ENCODE data around the gene NUP50. TPM values are rescaled to one million over a fixed set of nuclear protein-coding genes. Genes with fewer than 3 reads are reported as not detected.

NUP50 gene
- total RNA-seq: 71.0 TPM

- peak; percentile 94 for DNase-seq (ENCODE audit: low spot score)
These were observed at the start of gene NUP50 for GRCh38 chr22:45163451-45164269. Gene NUP50 (plus strand): TSS chr22:45163925. CDS start chr22:45168178, 4,253 bp downstream.

DNA sequence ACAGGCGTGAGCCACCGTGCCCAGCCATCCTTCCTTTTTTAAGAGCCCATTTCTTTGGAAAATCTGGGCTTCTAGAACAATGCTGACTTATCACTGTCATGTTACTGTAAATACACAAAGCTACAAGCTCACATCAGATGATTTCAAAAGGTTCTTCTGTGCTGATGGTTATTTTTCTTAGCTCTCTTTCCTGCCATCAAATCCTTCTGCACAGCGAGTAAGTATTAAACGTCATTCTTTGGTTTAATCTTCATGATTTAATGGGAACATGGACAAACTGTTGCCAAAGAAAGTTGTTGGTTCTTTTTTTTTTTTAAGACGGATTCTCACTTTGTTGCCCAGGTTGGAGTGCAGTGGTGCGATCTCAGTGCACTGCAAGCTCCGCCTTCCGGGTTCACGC is 43.3 kb upstream of the NUP50 start:
- DNase-seq (ENCODE audit: low spot score): no peak

DNA sequence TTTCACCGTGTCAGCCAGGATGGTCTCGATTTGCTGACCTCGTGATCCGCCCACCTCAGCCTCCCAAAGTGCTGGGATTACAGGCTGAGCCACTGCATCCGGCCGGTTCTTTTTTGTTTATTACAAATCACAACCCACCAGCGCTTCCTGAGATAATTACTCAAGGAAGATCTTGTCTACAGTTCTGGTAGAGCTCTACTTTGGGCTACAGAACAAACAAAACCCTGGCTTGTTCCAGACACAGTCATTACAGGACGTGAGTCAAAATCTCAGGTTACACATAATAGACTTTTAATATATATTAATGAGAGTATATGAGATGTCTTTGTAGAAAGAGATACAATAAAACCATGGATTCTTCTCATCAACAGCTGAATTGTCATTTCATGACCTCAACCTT is 42.8 kb upstream of the NUP50 start:
- no peak for DNase-seq (ENCODE audit: low spot score)

DNA sequence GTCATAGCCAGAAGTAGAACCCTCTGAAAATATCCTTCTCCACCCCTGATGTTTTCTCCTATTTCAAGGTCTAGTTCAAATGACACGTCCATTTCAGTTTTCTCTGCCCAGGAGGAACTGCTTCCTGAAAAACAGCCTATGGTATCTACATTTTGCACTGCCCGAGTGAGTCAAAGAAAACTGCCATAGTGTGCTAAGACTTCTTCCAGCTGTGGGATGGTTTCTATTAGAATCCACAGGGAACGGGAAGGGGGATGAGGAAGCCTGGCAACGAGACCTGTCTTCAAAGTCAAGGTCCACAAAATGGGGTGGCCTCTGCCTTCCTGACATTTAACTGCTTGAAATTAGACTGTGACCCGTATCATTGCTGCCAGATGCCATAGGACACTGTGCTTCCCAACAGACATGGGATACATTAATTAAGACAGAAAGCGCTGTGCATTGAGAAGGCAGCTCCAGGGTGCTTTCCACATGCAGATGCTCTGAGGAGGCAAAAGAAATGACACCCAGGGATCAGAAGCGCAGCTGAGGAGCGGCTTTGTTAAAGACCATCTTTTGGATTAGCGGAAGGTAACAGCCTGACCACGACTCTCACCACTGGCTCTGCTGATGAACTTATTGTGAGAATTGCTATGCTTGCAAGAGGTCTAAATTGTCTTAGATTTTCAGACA is 39.4 kb upstream of the NUP50 start:
- DNase-seq (ENCODE audit: low spot score): no peak

GRCh38 chr22:45125188-45125587 is 38.5 kb upstream of the NUP50 start:
- DNase-seq (ENCODE audit: low spot score): no peak

DNA sequence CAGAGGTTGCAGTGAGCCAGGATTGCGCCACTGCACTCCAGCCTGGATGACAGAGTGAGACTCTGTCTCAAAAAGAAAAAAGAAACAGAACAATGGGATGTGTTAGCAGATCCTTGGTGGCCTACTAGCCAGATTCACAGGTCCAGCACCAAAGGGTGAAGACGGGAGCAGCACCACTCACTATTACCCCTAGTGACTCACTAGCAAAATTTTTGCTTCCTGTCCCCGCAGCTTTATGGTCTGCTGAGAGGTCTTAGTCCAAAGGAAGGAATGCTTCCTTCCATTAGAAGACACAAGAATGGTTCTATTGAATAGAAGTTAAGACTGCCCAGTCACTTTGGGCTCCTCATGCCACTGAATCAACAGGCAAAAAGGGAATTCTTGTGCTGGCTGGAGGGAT is 35.9 kb upstream of the NUP50 start:
- DNase-seq (ENCODE audit: low spot score): no peak

DNA sequence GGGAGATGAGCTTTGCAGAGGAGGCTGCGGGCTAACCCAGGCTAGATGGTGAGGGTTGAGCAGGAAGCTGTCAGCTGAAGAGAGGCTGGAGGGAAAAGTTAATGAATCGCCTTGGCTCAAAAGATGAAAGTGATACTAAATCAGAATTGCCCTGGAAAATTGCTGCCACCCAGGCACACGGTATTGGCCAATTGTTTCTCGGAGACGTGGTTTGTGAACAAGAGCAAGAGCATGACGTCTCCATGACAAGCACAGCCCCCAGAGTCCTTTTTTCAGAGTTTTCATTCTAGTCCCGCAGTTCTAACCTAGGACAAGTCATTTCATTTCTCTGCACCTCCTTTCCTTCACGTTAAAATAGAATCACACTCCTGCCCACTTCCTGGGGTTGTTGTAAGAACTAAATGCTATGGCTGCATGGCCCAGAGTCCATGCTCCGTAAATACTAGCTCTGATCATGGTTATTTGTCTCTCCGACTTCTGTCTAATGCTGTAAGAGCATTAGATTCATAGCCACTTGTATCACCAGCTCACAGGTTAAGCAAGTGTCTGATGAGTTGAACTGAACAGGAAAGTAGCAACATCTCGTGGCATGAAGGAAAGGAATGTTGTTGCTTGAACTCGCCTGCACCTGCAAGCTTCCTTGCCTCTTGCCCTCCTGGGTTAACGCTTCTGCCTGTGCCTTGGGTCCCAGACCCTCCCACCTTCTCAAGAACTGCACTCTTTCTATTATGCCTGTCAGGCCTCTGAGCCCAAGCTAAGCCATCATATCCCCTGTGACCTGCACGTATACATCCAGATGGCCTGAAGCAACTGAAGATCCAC is 33.8 kb upstream of the NUP50 start:
- DNase-seq (ENCODE audit: low spot score): no peak

DNA sequence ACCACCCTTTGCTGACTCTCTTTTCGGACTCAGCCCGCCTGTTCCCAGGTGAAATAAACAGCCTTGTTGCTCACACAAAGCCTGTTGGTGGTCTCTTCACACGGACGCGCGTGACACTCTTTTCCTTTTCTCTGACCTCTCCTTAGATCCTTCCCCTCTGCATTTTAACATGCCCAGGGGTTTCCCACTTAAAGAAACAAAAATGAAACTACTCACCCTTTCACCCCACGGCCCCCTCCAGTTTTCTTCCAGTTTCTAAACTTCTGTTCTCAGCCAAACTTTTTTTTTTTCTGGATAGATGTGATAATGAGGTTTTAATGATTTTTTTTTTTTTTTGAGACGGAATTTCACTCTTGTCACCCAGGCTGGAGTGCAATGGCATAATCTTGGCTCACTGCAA is 32.8 kb upstream of the NUP50 start:
- DNase-seq (ENCODE audit: low spot score): no peak

DNA sequence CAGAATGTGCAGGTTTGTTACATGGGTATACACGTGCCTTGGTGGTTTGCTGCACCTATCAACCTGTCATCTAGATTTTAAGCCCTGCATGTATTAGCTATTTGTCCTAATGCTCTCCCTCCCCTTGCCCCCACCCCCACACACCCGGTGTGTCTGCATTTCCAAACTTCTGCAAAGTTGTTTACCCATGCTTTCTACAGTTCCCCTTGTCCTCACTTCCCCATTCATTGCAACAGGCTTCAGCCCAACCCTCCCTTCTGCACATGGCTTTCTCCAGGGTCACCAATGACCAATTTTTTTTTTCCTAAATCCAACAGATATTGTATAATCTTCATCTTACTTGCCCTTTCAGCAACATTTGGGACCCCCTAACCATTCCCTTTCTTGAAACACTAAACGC is 32.0 kb upstream of the NUP50 start:
- no peak for DNase-seq (ENCODE audit: low spot score)

DNA sequence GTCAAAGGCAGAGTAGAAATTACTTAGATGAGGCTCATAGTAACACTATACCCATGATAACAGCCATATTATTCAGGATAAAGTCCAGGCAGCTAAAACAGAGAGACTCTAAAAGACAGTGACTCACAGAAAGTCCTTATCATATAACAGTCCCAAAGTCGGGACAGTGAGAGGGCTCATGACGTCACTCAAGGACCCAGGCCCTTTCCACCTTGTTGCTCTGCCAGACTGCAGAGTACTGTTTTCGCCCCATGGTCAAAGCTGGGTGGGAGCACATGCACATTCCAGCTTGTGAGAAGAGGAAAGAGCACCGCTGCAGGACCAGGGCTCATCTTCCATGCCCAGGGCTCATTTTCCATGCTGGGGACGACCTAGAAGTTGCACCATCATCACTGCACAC is 29.4 kb upstream of the NUP50 start:
- no peak for DNase-seq (ENCODE audit: low spot score)

DNA sequence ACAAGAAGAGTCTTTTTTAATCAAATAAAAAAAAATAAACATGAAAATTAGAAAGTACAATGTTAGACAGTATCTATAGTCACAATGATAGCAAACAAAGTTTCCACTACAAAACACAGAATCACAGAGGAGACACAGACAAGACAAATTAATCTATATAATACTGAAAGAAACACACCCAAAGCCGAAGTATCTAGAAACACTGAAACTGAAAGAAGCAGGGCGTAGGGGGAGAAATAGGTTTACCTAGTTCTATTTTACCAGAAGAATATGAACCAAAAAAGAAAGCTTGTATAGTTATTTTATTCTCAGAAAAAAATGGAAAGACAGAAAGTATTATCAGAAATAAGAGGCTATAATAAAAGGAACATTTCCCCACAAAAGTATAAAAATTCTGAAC is 27.1 kb upstream of the NUP50 start:
- no peak for DNase-seq (ENCODE audit: low spot score)

GRCh38 chr22:45139693-45140092 is 24.0 kb upstream of the NUP50 start:
- DNase-seq (ENCODE audit: low spot score): no peak

GRCh38 chr22:45142376-45142775 is 21.3 kb upstream of the NUP50 start:
- DNase-seq (ENCODE audit: low spot score): no peak

DNA sequence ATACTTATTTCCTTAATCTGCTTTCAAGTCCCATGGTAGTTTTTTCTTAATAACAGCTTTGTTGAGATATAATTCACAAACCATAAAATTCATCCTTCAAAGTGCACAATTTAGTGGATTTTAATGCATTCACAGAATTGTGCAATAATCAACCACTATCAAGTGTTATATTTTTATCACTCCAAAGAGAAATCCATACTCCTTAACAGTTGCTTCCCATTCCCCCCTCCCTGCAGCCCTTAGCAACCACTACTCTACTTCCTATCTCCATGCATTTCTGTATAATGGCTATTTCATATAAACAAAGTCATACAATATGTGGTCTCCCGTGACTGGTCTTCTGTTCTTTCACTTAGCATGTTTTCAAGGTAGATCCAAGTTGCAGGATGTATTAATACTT is 18.8 kb upstream of the NUP50 start:
- DNase-seq (ENCODE audit: low spot score): no peak

- no peak for DNase-seq (ENCODE audit: low spot score)
These were observed 14.1 kb upstream of the NUP50 start for GRCh38 chr22:45149671-45150070.

DNA sequence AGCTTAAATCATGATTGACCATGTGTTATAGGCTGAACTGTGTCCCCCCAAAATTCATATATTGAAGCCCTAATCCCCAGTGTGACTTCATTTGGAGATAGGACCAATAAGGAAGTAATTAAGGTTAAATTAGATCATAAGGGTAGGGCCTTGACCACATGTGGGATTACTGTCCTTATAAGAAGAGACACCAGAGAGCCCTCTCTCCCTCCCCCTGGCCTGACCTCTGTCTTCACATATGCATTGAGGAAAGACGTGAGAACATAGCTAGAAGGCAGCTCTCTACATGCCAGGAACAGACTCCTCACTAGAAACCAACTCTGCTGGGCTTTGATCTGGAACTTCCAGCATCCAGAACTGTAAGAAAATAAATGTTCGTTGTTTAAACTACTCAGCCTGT is 13.6 kb upstream of the NUP50 start:
- no peak for DNase-seq (ENCODE audit: low spot score)

- DNase-seq (ENCODE audit: low spot score): no peak
These were observed 12.2 kb upstream of the NUP50 start for GRCh38 chr22:45151503-45151902.

- no peak for DNase-seq (ENCODE audit: low spot score)
These were observed 9.3 kb upstream of the NUP50 start for GRCh38 chr22:45154383-45154782.

DNA sequence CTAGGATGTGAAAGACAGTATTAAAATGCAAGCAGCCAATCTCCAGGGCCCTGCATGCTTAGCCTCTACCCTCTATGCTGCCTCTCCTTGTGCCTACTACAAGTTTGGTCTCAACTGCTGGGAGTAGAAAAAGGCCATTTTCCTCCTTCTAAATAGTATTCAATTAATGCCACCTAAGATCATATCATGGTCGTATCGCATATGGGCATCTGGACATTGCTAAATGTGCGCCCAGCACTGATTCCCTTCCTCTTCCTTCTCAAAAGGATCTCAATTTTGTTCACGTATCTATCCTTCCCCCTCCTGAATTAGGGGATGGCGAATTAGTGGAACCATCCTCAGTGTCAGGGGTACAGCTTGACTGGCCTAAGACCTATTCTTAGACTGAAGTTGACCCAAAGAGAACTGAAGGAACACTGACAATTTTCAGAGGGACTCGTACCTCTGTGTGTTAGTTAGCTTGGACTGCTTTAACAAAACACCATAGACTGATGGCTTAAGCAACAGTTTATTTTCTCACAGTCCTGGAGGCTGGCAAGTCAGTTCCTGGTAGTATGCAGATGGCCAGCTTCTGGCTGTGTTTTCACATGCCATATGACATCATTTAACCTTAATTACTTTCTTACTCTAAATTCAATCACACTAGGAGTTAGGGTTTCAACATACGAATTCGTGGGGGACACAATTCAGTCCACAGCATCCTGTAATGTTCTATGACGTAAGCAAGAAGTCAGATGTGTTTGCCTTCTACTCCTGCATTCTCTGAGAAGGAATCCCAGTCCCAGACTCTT is 8.5 kb upstream of the NUP50 start:
- DNase-seq (ENCODE audit: low spot score): no peak

DNA sequence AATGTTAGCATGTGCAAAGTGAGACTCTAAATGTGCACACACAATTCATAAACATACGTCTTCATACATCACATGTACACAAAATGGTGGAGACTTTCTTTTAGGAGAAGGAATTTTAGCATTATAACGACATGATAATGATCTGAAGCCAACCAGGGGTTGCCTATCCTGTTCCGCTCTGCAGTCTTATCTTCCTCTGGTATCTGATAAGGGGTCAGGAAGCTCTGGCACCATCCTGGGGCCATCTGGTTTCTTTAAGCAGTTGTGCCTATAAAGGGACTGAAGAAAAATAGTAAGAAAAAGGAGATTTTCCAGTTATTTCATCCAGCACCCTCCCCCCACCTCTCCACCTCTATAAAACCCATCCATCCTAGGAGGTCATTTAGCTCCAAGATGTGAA is 5.8 kb upstream of the NUP50 start:
- no peak for DNase-seq (ENCODE audit: low spot score)

GRCh38 chr22:45159652-45160462 is 3.9 kb upstream of the NUP50 start:
- DNase-seq (ENCODE audit: low spot score): no peak

Data from ureter (tissue), 1 donor.